K562 (cell line): ENCODE data around the gene MACROD2. TPM values are rescaled to one million over a fixed set of nuclear protein-coding genes. Genes with fewer than 3 reads are reported as not detected.

Experiments used
- CAMTA2 ChIP-seq: fragments of 250-450 bp; sonication (Bioruptor Pico); conservative IDR thresholded peaks from 2 replicates; pipeline ENCODE4 v1.5.1; 2022
- DPF2 ChIP-seq: fragments of 450-650 bp; IDR thresholded peaks from 2 replicates; pipeline ENCODE4 v1.6.1; 2016
- NRF1 ChIP-seq, 2 experiments: fragments of 450-650 bp; IDR thresholded peaks in 1 of 2; conservative IDR thresholded peaks in 1 of 2; 2 replicates each; pipeline ENCODE4 v1.6.1; 2014; ENCODE audit warnings: mild to moderate bottlenecking in 2 of 2
- PBX2 ChIP-seq, 2 experiments: IDR thresholded peaks in 1 of 2; conservative IDR thresholded peaks in 1 of 2; 2 replicates each; pipeline ENCODE4 v1.6.1; 2016; ENCODE audit warnings: low read depth in 2 of 2, mild to moderate bottlenecking in 1 of 2, missing compliant biosample characterization in 1 of 2, missing genetic modification characterization in 1 of 2, moderate library complexity in 1 of 2
- RBM22 ChIP-seq: fragments of 200-400 bp; formaldehyde crosslinking; IDR thresholded peaks from 2 replicates; pipeline ENCODE4 v1.6.1; 2018; ENCODE audit warnings: low read length, low read depth; ENCODE audit not compliant: poor library complexity, severe bottlenecking
- REST ChIP-seq, 2 experiments: fragments of 450-650 bp; formaldehyde crosslinking in 1 of 2; IDR thresholded peaks; 2 replicates each; pipeline versions ENCODE4 v1.4.0 to v1.6.1; 2014 to 2020; ENCODE audit warnings: mild to moderate bottlenecking in 2 of 2, borderline replicate concordance in 1 of 2, low read depth in 1 of 2
- SP2 ChIP-seq: IDR thresholded peaks from 2 replicates; pipeline ENCODE4 v1.6.1; 2011; ENCODE audit warnings: mild to moderate bottlenecking, low read depth, low read length, moderate library complexity; ENCODE audit not compliant: poor library complexity, severe bottlenecking; ENCODE audit errors: extremely low read depth
- ZBTB49 ChIP-seq: sonication (generic); formaldehyde crosslinking; IDR thresholded peaks from 2 replicates; pipeline ENCODE4 v1.8.0; 2022; ENCODE audit warnings: missing genetic modification reagents, mild to moderate bottlenecking, borderline replicate concordance
- ZNF134 ChIP-seq: fragments of 250-450 bp; sonication (Bioruptor Pico); conservative IDR thresholded peaks from 2 replicates; pipeline ENCODE4 v1.4.0; 2020
- ZSCAN29 ChIP-seq: fragments of 450-650 bp; IDR thresholded peaks from 2 replicates; pipeline ENCODE4 v1.6.1; 2017
- polyA plus RNA-seq, 8 experiments: library from polyadenylated mRNA; depleted of rRNA in 4 of 8; stranded (reverse) in 5 of 8; unstranded in 3 of 8; fragments of >200 nt; fragmentation: Nextera tagmentation in 2 of 8; fragmentation: Illumina TruSeq in 1 of 8; extraction: Ambion mirVana in 2 of 8; extraction: Trizol in 1 of 8; gene quantifications; 2 replicates each; pipeline versions ENCODE4 v1.2.1 to v1.2.3, GENCODE V29; 2011 to 2014; ENCODE audit warnings: inconsistent platforms in 1 of 8, missing spikeins in 1 of 8
- total RNA-seq, 7 experiments: library from RNA; depleted of rRNA in 6 of 7; stranded (reverse); fragments of >200 nt in 6 of 7; fragmentation: Illumina TruSeq in 2 of 7; extraction: Trizol in 2 of 7; gene quantifications; 2 replicates each; pipeline versions ENCODE4 v1.2.1 to v1.2.3, GENCODE V29; 2011 to 2021; ENCODE audit warnings: low replicate concordance in 1 of 7

The MACROD2 gene
- total and polyA plus RNA-seq, 9 of the 15 experiments (the other 6 are each of a cell fraction or from before 2014, with no cell fraction given): not detected

- TF ChIP-seq NRF1 (conservative IDR thresholded peaks at IDR 0.05 in 1 of 2, IDR thresholded peaks at IDR 0.05 in 1 of 2) (no peak), ZSCAN29 (no peak), ZBTB49 (CRISPR knock-in tag) (no peak), SP2 (no peak), REST (IDR thresholded peaks at IDR 0.05; ENCODE audit: borderline replicate concordance) (no peak), REST (CRISPR knock-in tag; IDR thresholded peaks at IDR 0.05; ENCODE audit: low read depth) (no peak), DPF2 (no peak), RBM22 (no peak), ZNF134 (CRISPR knock-in tag) (no peak), CAMTA2 (CRISPR knock-in tag) (no peak), PBX2 (CRISPR knock-in tag; IDR thresholded peaks at IDR 0.05; ENCODE audit: low read depth) (no peak), PBX2 (tag; conservative IDR thresholded peaks at IDR 0.05; ENCODE audit: low read depth) (no peak)
- TF ChIP-seq, all 486 proteins: peak for 0
Measured at GRCh38 chr20:14740380-14740779, 745.1 kb downstream of the MACROD2 start (continued).
